ENCODE measurements around the gene AHRR. TPM values are rescaled to one million over a fixed set of nuclear protein-coding genes. Genes with fewer than 3 reads are reported as not detected.
A peak's percentile ranks its signal among the peaks of the same experiment; 100 is the strongest.

The AHRR gene
- total and polyA plus RNA-seq, 9 of the 15 experiments (the other 6 are each of a cell fraction or from before 2014, with no cell fraction given): 0.06 to 1.6 (median 0.75) TPM; not detected in 1

GRCh38 chr5:443239-444151 lies 122.0 kb downstream of the AHRR start (continued):
- TF ChIP-seq GMEB1 (CRISPR knock-in tag; IDR thresholded peaks at IDR 0.05) (no peak), BDP1 (IDR thresholded peaks at IDR 0.05; ENCODE audit: insufficient read depth, insufficient read length) (no peak), GABPA (tag; conservative IDR thresholded peaks at IDR 0.05; ENCODE audit: low read depth) (peak; percentile 87), UBTF (IDR thresholded peaks at IDR 0.05; ENCODE audit: borderline replicate concordance in 1 of 2, low read depth in 2 of 2, low read length in 2 of 2) (no peak), FUS (optimal IDR thresholded peaks at IDR 0.05; ENCODE audit: low read depth, low read length) (no peak), ZBTB5 (IDR thresholded peaks at IDR 0.05) (no peak), ZBTB11 (CRISPR knock-in tag; IDR thresholded peaks at IDR 0.05) (peak; percentile 71 to 95 (median 71); a peak in 5 of 6 replicates), POLR2AphosphoS5 (IDR thresholded peaks at IDR 0.05; ENCODE audit: control insufficient read depth, insufficient read depth, low read depth, low read length) (no peak), PHF20 (IDR thresholded peaks at IDR 0.05; ENCODE audit: partially characterized antibody) (peak; percentile 10), ETV5 (CRISPR knock-in tag; IDR thresholded peaks at IDR 0.05; ENCODE audit: low read depth) (0 out of 2 replicates have a peak, but pooled peaks have one; percentile 26), TAF7 (tag; IDR thresholded peaks at IDR 0.05) (no peak), FOXJ2 (tag; IDR thresholded peaks at IDR 0.05) (no peak), EGR1 (conservative IDR thresholded peaks at IDR 0.05) (peak; percentile 94), MAFF (IDR thresholded peaks at IDR 0.05; ENCODE audit: low read length) (no peak), HDAC1 (IDR thresholded peaks at IDR 0.05) (peak in 1 of 2 experiments; percentile 14; a peak in 2 of 4 replicates), DNMT1 (IDR thresholded peaks at IDR 0.05) (no peak), HLTF (IDR thresholded peaks at IDR 0.05) (no peak)
